Suprapubic skin (tissue), 4 donors: ENCODE measurements around the gene AMBRA1. TPM values are rescaled to one million over a fixed set of nuclear protein-coding genes. Genes with fewer than 3 reads are reported as not detected.

Experiments used
- DNase-seq, 2 donors: peaks; one replicate each; pipeline ENCODE4 v3.0.0-alpha.2; 2019; ENCODE audit warnings: low spot score in 2 of 2
- H3K27ac ChIP-seq: fragments of 200-600 bp; sonication (generic); one replicate; pipeline ENCODE4 v1.5.1; 2019
- H3K27me3 ChIP-seq: fragments of 200-600 bp; sonication (generic); one replicate; pipeline ENCODE4 v1.5.1; 2019
- H3K36me3 ChIP-seq: fragments of 200-600 bp; sonication (generic); one replicate; pipeline ENCODE4 v1.5.1; 2019
- H3K4me1 ChIP-seq: fragments of 200-600 bp; sonication (generic); one replicate; pipeline ENCODE4 v1.5.1; 2019
- H3K4me3 ChIP-seq: fragments of 200-600 bp; sonication (generic); one replicate; pipeline ENCODE4 v1.5.1; 2019; ENCODE audit warnings: mild to moderate bottlenecking
- H3K9me3 ChIP-seq: fragments of 200-600 bp; sonication (generic); one replicate; pipeline ENCODE4 v1.5.1; 2019
- CTCF ChIP-seq, 2 donors: fragments of 200-600 bp in 1 of 2; fragments of 450-650 bp in 1 of 2; sonication (generic) in 1 of 2; IDR thresholded peaks; one replicate each; pipeline ENCODE4 v1.5.1; 2016 to 2019; ENCODE audit warnings: antibody characterized with exemption in 2 of 2, mild to moderate bottlenecking in 1 of 2, moderate library complexity in 1 of 2
- EP300 ChIP-seq: sonication (generic); formaldehyde crosslinking; IDR thresholded peaks from one replicate; pipeline ENCODE4 v1.6.1; 2017; ENCODE audit warnings: antibody characterized with exemption
- POLR2A ChIP-seq, 2 donors: fragments of 450-650 bp; IDR thresholded peaks; one replicate each; pipeline ENCODE4 v1.6.1; 2017; ENCODE audit warnings: antibody characterized with exemption in 2 of 2, mild to moderate bottlenecking in 2 of 2, moderate library complexity in 2 of 2
- POLR2AphosphoS5 ChIP-seq, 3 donors: sonication (generic); formaldehyde crosslinking; IDR thresholded peaks; one replicate each; pipeline ENCODE4 v1.6.1; 2017; ENCODE audit warnings: antibody characterized with exemption in 3 of 3
- WGBS: methylation state at CpG from one replicate; pipeline ENCODE4 v1.1.5; 2018; 5-methylcytosine and 5-hydroxymethylcytosine counted together
- total RNA-seq, 4 donors: library from RNA; depleted of rRNA; stranded (reverse); fragments of >200 nt; gene quantifications; one replicate each; pipeline ENCODE4 v1.1.0, GENCODE V29; 2016

AMBRA1 gene
- total RNA-seq, 4 donors from 2014 or later = 38.6 to 63.2 (median 45.6) TPM

GRCh38 chr11:46417711-46418110, 176.1 kb downstream of the AMBRA1 start:
- Histone ChIP-seq H3K27me3 (no peaks in the 10 kb centered on the region), H3K9me3 (no peaks in the 10 kb centered on the region), H3K4me3 (no peak overlapping the region), H3K4me1 (no peaks in the 10 kb centered on the region), H3K27ac (no peak overlapping the region), H3K36me3 (peaks cover 65% of the 10 kb centered on the region)
- no peak for TF ChIP-seq EP300
- no peak for DNase-seq
- WGBS = 84% methylated on average over 7 of the region's 7 CpGs

GRCh38 chr11:46414879-46415278, 178.9 kb downstream of the AMBRA1 start:
- 57% methylated on average over 3 of the region's 3 CpGs for WGBS
- Histone ChIP-seq H3K9me3 (no peaks in the 10 kb centered on the region), H3K36me3 (peaks cover 63% of the 10 kb centered on the region), H3K27me3 (no peaks in the 10 kb centered on the region), H3K27ac (no peak overlapping the region), H3K4me3 (no peak overlapping the region), H3K4me1 (no peaks in the 10 kb centered on the region)
- DNase-seq = no peak
- no peak for TF ChIP-seq CTCF (IDR thresholded peaks at IDR 0.05)
- no peak for TF ChIP-seq EP300
- no peak for TF ChIP-seq POLR2A (IDR thresholded peaks at IDR 0.05)
- no peak for TF ChIP-seq POLR2AphosphoS5 (IDR thresholded peaks at IDR 0.05)

GRCh38 chr11:46414466-46414796, 179.4 kb downstream of the AMBRA1 start:
- Histone ChIP-seq H3K4me3 (no peak overlapping the region), H3K9me3 (no peaks in the 10 kb centered on the region), H3K4me1 (no peaks in the 10 kb centered on the region), H3K27ac (no peak overlapping the region), H3K36me3 (peaks cover 67% of the 10 kb centered on the region), H3K27me3 (no peaks in the 10 kb centered on the region)
- DNase-seq = no peak
- TF ChIP-seq CTCF (IDR thresholded peaks at IDR 0.05) = no peak
- TF ChIP-seq EP300 = no peak
- TF ChIP-seq POLR2A (IDR thresholded peaks at IDR 0.05) = no peak
- no peak for TF ChIP-seq POLR2AphosphoS5 (IDR thresholded peaks at IDR 0.05)
- 96% methylated on average over 4 of the region's 5 CpGs for WGBS

- Histone ChIP-seq H3K27me3 (no peaks in the 10 kb centered on the region), H3K36me3 (peaks cover 72% of the 10 kb centered on the region), H3K27ac (no peak overlapping the region), H3K9me3 (no peaks in the 10 kb centered on the region), H3K4me3 (no peak overlapping the region), H3K4me1 (no peaks in the 10 kb centered on the region)
- TF ChIP-seq EP300 (no peak), CTCF (IDR thresholded peaks at IDR 0.05) (no peak), POLR2AphosphoS5 (IDR thresholded peaks at IDR 0.05) (no peak), POLR2A (IDR thresholded peaks at IDR 0.05) (no peak)
- DNase-seq = no peak
- 95% methylated on average over 9 of the region's 9 CpGs for WGBS
These were observed 179.9 kb downstream of the AMBRA1 start for GRCh38 chr11:46413760-46414465.

GRCh38 chr11:46410021-46410420, 183.8 kb downstream of the AMBRA1 start:
- Histone ChIP-seq H3K4me1 (no peaks in the 10 kb centered on the region), H3K4me3 (no peak overlapping the region), H3K9me3 (no peaks in the 10 kb centered on the region), H3K27me3 (no peaks in the 10 kb centered on the region), H3K36me3 (peaks cover 81% of the 10 kb centered on the region), H3K27ac (no peak overlapping the region)
- DNase-seq = no peak
- 83% methylated on average over 5 of the region's 5 CpGs for WGBS
- TF ChIP-seq EP300 (no peak), POLR2AphosphoS5 (IDR thresholded peaks at IDR 0.05) (no peak), POLR2A (IDR thresholded peaks at IDR 0.05) (no peak), CTCF (IDR thresholded peaks at IDR 0.05) (no peak)
